Measurements from ENCODE around the gene TUBB1.

The TUBB1 gene

GRCh38 chr20:59044295-59044694, 25.1 kb downstream of the TUBB1 start:
- H3K4me3 ChIP-seq (ENCODE audit: low read depth, low read length) = no peak overlapping the region
- DNase-seq (ENCODE audit: low read depth) = no peak
- no peak for TF ChIP-seq CTCF (IDR thresholded peaks at IDR 0.05; ENCODE audit: low read depth, low read length, missing control alignments)
- in situ Hi-C loops (cut with HindIII; ENCODE audit: low sequenced_read_pairs) = no loop called here

GRCh38 chr20:59044796-59045195, 25.6 kb downstream of the TUBB1 start:
- in situ Hi-C loops (cut with HindIII; ENCODE audit: low sequenced_read_pairs) = no loop called here
- TF ChIP-seq CTCF (IDR thresholded peaks at IDR 0.05; ENCODE audit: low read depth, low read length, missing control alignments) = no peak
- no peak overlapping the region for H3K4me3 ChIP-seq (ENCODE audit: low read depth, low read length)
- DNase-seq (ENCODE audit: low read depth) = no peak

- no peak overlapping the region for H3K4me3 ChIP-seq (ENCODE audit: low read depth, low read length)
- TF ChIP-seq CTCF (IDR thresholded peaks at IDR 0.05; ENCODE audit: low read depth, low read length, missing control alignments) = no peak
- in situ Hi-C loops (cut with HindIII; ENCODE audit: low sequenced_read_pairs) = no loop called here
- no peak for DNase-seq (ENCODE audit: low read depth)
These were observed 27.6 kb downstream of the TUBB1 start for GRCh38 chr20:59046862-59047261.

- no peak for DNase-seq (ENCODE audit: low read depth)
- H3K4me3 ChIP-seq (ENCODE audit: low read depth, low read length) = no peak overlapping the region
- in situ Hi-C loops (cut with HindIII; ENCODE audit: low sequenced_read_pairs) = no loop called here
- TF ChIP-seq CTCF (IDR thresholded peaks at IDR 0.05; ENCODE audit: low read depth, low read length, missing control alignments) = no peak
These were observed 28.9 kb downstream of the TUBB1 start for GRCh38 chr20:59047938-59048680.

- in situ Hi-C loops (cut with HindIII; ENCODE audit: low sequenced_read_pairs) = no loop called here
- no peak overlapping the region for H3K4me3 ChIP-seq (ENCODE audit: low read depth, low read length)
- TF ChIP-seq CTCF (IDR thresholded peaks at IDR 0.05; ENCODE audit: low read depth, low read length, missing control alignments) = no peak
- DNase-seq (ENCODE audit: low read depth) = no peak
These were observed 29.4 kb downstream of the TUBB1 start for GRCh38 chr20:59048681-59049030.

GRCh38 chr20:59050437-59050836, 31.2 kb downstream of the TUBB1 start:
- in situ Hi-C loops (cut with HindIII; ENCODE audit: low sequenced_read_pairs) = no loop called here
- H3K4me3 ChIP-seq (ENCODE audit: low read depth, low read length) = no peak overlapping the region
- TF ChIP-seq CTCF (IDR thresholded peaks at IDR 0.05; ENCODE audit: low read depth, low read length, missing control alignments) = no peak
- no peak for DNase-seq (ENCODE audit: low read depth)
